EH (cell line): ENCODE data around the gene PRKAG2.
"Not testable (repeated sequence)": the region's sequence is repeated elsewhere in the genome, so short reads cannot be mapped to it uniquely, and the experiment has no call there.

Source experiments
- DNase-seq: peaks from one replicate; pipeline ENCODE4 v3.0.0-alpha.2; 2015; ENCODE audit warnings: low read depth

The PRKAG2 gene

GRCh38 chr7:151549083-151549482 is 327.8 kb downstream of the PRKAG2 start:
- DNase-seq, result no peak

GRCh38 chr7:151544183-151544582 is 332.7 kb downstream of the PRKAG2 start:
- no peak for DNase-seq

GRCh38 chr7:151542606-151543130 is 334.2 kb downstream of the PRKAG2 start:
- no peak for DNase-seq

- no peak for DNase-seq
Measured at GRCh38 chr7:151541709-151542499, 335.0 kb downstream of the PRKAG2 start.

GRCh38 chr7:151540146-151540545 is 336.8 kb downstream of the PRKAG2 start:
- DNase-seq, result no peak

- peak; percentile 47 for DNase-seq
Measured at GRCh38 chr7:151539088-151539671, 337.7 kb downstream of the PRKAG2 start.

GRCh38 chr7:151537818-151538561 is 338.9 kb downstream of the PRKAG2 start:
- no peak for DNase-seq

- DNase-seq, result not testable (repeated sequence)
Measured at GRCh38 chr7:151536178-151536577, 340.7 kb downstream of the PRKAG2 start.

- no peak for DNase-seq
Measured at GRCh38 chr7:151529842-151530241, 347.1 kb downstream of the PRKAG2 start.

GRCh38 chr7:151524845-151525244 is 352.1 kb downstream of the PRKAG2 start:
- DNase-seq, result no peak

- no peak for DNase-seq
Measured at GRCh38 chr7:151524331-151524730, 352.6 kb downstream of the PRKAG2 start.

GRCh38 chr7:151520419-151521261 is 356.3 kb downstream of the PRKAG2 start:
- DNase-seq, result peak; percentile 34

- peak; percentile 99 for DNase-seq
Measured at GRCh38 chr7:151519765-151520418, 357.0 kb downstream of the PRKAG2 start, which contains the start of gene RHEB. Gene RHEB, minus strand, starts transcription at chr7:151519895. Its CDS starts 384 bp downstream, at chr7:151519511.

GRCh38 chr7:151518947-151519764 is 357.8 kb downstream of the PRKAG2 start:
- peak; percentile 42 for DNase-seq

GRCh38 chr7:151518105-151518946 is 358.6 kb downstream of the PRKAG2 start:
- peak; percentile 59 for DNase-seq

GRCh38 chr7:151517601-151518104 is 359.3 kb downstream of the PRKAG2 start:
- DNase-seq, result no peak

GRCh38 chr7:151515276-151515565 is 361.7 kb downstream of the PRKAG2 start:
- no peak for DNase-seq

- no peak for DNase-seq
Measured at GRCh38 chr7:151514461-151515275, 362.2 kb downstream of the PRKAG2 start.
